Coronary artery (tissue), 2 donors: Measurements from ENCODE around the gene NAT8L.

ENCODE experiments used
- DNase-seq: peaks from one replicate; pipeline ENCODE4 v3.0.0-alpha.2; 2017; ENCODE audit warnings: low spot score
- H3K27ac ChIP-seq, 2 donors: fragments of 200-600 bp; sonication (generic); one replicate each; pipeline ENCODE4 v1.5.1; 2016 to 2019
- H3K4me3 ChIP-seq: fragments of 200-600 bp; sonication (generic); 2 replicates; pipeline ENCODE4 v1.5.1; 2016; ENCODE audit warnings: mild to moderate bottlenecking, moderate library complexity
- CTCF ChIP-seq: fragments of 200-600 bp; sonication (generic); IDR thresholded peaks from one replicate; pipeline ENCODE4 v1.5.1; 2019; ENCODE audit warnings: antibody characterized with exemption

NAT8L gene

DNA sequence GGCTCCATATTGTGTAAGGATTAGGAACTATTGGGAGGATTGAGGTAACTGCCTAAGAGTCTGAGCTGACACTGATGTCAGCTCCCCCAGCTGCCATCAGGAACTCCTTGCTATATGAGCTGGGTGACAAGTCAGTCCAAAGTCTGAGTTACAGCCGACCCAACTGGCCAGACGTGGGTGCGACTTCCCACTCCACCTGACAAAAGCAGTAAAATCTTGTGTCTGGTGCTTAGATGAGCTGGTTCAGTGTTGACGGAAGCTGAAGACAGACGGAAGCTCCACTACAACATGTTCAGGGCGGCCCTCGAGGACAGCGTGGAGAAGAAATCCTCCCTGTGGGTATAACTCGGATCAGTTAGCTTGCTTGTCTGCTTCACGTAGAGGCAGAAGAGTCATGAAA lies 22.8 kb upstream of the NAT8L start:
- TF ChIP-seq CTCF = no peak
- Histone ChIP-seq H3K4me3 (no peak overlapping the region), H3K27ac (no peak overlapping the region)
- DNase-seq = no peak

- no peak for TF ChIP-seq CTCF
- no peak overlapping the region for H3K4me3 ChIP-seq
- DNase-seq = no peak
- H3K27ac ChIP-seq = no peak overlapping the region
These were observed 22.3 kb upstream of the NAT8L start for GRCh38 chr4:2036866-2037265.

DNA sequence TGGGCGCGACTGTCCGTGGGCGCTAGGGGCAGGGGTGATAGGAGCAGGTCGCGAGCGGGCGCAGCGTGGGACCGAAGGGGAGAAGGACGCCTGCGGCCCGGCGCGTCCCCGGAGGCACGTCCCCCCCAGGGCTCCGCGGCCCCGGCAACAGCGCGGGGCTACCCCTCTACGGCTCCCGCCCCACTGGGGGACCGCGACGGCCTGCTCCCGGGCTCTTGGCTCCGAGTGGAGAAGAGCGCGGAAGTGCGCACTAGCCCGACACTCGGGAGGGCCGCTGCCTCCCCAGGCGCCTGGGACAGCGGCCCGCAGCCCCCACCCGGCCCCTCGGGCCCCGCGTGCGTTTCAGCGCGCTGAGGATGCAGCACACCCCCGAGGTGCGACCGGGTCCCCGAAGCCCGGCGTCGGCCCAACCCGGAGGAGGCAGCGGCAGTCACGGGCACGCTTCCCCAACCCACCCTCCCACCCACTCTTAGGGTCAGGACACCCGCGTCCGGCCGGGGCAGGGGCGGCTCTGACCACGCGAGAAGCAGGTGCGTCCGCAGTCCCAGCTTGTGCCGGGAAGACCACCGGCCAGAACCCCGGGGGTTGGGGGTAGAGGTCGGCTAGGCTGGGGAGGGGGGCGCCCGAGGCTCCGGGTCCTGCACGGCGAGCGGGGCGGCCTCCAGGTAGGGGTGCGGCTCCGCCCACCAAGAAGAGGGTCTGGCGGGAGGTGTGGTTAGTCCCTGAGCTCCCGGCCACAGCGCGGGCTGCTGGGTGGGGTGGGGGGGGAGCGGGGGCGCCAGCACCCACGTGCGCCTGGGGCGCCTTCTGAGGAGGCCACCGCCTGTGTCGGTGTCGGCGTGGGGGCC lies 18.5 kb upstream of the NAT8L start:
- DNase-seq = no peak
- H3K27ac ChIP-seq = no peak overlapping the region
- H3K4me3 ChIP-seq = peak overlapping the region; percentile 89

GRCh38 chr4:2041239-2042130 lies 17.6 kb upstream of the NAT8L start:
- H3K4me3 ChIP-seq = peak overlapping the region; percentile 89
- no peak overlapping the region for H3K27ac ChIP-seq
- no peak for TF ChIP-seq CTCF
- no peak for DNase-seq

More for the DNA sequence above, 18.5 kb upstream of the NAT8L start:
- no peak for TF ChIP-seq CTCF

- TF ChIP-seq CTCF = no peak
- no peak for DNase-seq
- H3K27ac ChIP-seq = no peak overlapping the region
- peak overlapping the region; percentile 89 for H3K4me3 ChIP-seq
These were observed 16.8 kb upstream of the NAT8L start for GRCh38 chr4:2042204-2042946.

DNA sequence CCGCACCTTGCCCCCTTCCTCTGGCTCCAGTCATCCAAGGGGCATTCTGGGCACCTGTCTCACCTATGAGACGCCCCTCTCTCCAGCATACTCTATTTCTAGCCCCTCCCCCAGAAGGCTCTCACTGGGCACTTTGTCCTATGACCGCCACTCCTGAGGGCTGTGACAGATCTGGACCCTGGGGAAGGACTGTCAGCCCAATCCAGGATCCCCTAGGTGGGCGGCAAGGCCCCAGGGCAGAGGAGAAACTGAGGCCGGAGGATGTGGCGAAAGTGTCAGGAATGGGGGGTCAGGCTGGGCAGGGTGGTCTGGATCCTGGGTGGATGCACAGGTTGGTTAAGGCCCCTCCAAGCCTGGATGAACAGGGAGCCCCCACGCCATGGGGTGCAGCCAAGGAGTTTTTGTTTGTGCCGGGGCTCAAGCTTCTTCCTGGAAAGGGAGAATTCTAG lies 16.2 kb upstream of the NAT8L start:
- no peak for DNase-seq
- Histone ChIP-seq H3K4me3 (peak overlapping the region; percentile 89), H3K27ac (no peak overlapping the region)
- no peak for TF ChIP-seq CTCF
